Medulla oblongata (tissue), 1 donor: Measurements from ENCODE around the gene GAS5.
"Not testable (repeated sequence)": the region's sequence is repeated elsewhere in the genome, so short reads cannot be mapped to it uniquely, and the experiment has no call there.

Experiments
- DNase-seq: peaks from one replicate; pipeline ENCODE4 v3.0.0-alpha.2; 2015; ENCODE audit errors: extremely low spot score

Gene GAS5

GRCh38 chr1:173869021-173869359 lies 1.2 kb upstream of the GAS5 start:
- DNase-seq = peak; percentile 53

GRCh38 chr1:173868266-173869020 lies 654 bp upstream of the GAS5 start, which contains the start of gene ZBTB37:
Gene ZBTB37 (plus strand): TSS chr1:173868380. CDS start chr1:173870226, 1,846 bp downstream.
- DNase-seq = no peak

- DNase-seq = no peak
Measured at GRCh38 chr1:173867141-173867752, 542 bp downstream of the GAS5 start.

- DNase-seq = peak; percentile 6
Measured at GRCh38 chr1:173866413-173867115, 1.2 kb downstream of the GAS5 start.

GRCh38 chr1:173865468-173866164 lies 2.2 kb downstream of the GAS5 start:
- DNase-seq = no peak

GRCh38 chr1:173864179-173864867 lies 3.5 kb downstream of the GAS5 start:
- no peak for DNase-seq

- DNase-seq = no peak
Measured at GRCh38 chr1:173863224-173864161, 4.3 kb downstream of the GAS5 start.

- no peak for DNase-seq
Measured at GRCh38 chr1:173862769-173863223, 5.0 kb downstream of the GAS5 start.

- not testable (repeated sequence) for DNase-seq
Measured at GRCh38 chr1:173862146-173862768, 5.5 kb downstream of the GAS5 start.

- no peak for DNase-seq
Measured at GRCh38 chr1:173861731-173862145, 6.1 kb downstream of the GAS5 start.

- no peak for DNase-seq
Measured at GRCh38 chr1:173860065-173860464, 7.7 kb downstream of the GAS5 start.

GRCh38 chr1:173859547-173859946 lies 8.2 kb downstream of the GAS5 start:
- DNase-seq = not testable (repeated sequence)

GRCh38 chr1:173857363-173857917 lies 10.3 kb downstream of the GAS5 start:
- DNase-seq = no peak

- no peak for DNase-seq
Measured at GRCh38 chr1:173856903-173857302, 10.9 kb downstream of the GAS5 start.

GRCh38 chr1:173856014-173856413 lies 11.8 kb downstream of the GAS5 start:
- DNase-seq = no peak

GRCh38 chr1:173853074-173853473 lies 14.7 kb downstream of the GAS5 start:
- no peak for DNase-seq

GRCh38 chr1:173852105-173852504 lies 15.7 kb downstream of the GAS5 start:
- DNase-seq = no peak

- DNase-seq = no peak
Measured at GRCh38 chr1:173832748-173833147, 35.0 kb downstream of the GAS5 start.

- no peak for DNase-seq
Measured at GRCh38 chr1:173827611-173828010, 40.2 kb downstream of the GAS5 start.
